GM21390 (cell line): ENCODE measurements around the gene IFNA6.
"Not testable (repeated sequence)": the region's sequence is repeated elsewhere in the genome, so short reads cannot be mapped to it uniquely, and the experiment has no call there.

Source experiments
- ATAC-seq: cut with Tn5 transposase; IDR thresholded peaks from one replicate; pipeline ENCODE4 v1.9.1; 2021; ENCODE audit not compliant: unreplicated experiment

IFNA6 gene

GRCh38 chr9:21350787-21351186 lies at the start of gene IFNA6:
IFNA6 (minus strand) TSS chr9:21350887; CDS start chr9:21350887, 0 bp downstream.
- no peak for ATAC-seq

- no peak for ATAC-seq
These were observed 49.3 kb upstream of the IFNA6 start for GRCh38 chr9:21399956-21400355.

GRCh38 chr9:21398955-21399489 lies 48.3 kb upstream of the IFNA6 start:
- no peak for ATAC-seq

- peak; percentile 76 for ATAC-seq
These were observed 45.4 kb upstream of the IFNA6 start for GRCh38 chr9:21395778-21396717.

- peak; percentile 72 for ATAC-seq
These were observed 41.6 kb upstream of the IFNA6 start for GRCh38 chr9:21392270-21392669.

GRCh38 chr9:21385131-21385670 lies 34.5 kb upstream of the IFNA6 start, which contains the start of gene IFNA2:
IFNA2 (minus strand) TSS chr9:21385398; CDS start chr9:21385329, 69 bp downstream.
- no peak for ATAC-seq

GRCh38 chr9:21383627-21384026 lies 32.9 kb upstream of the IFNA6 start:
- no peak for ATAC-seq

- ATAC-seq, result peak; percentile 99
These were observed 31.0 kb upstream of the IFNA6 start for GRCh38 chr9:21381448-21382339.

- not testable (repeated sequence) for ATAC-seq
These were observed 20.8 kb upstream of the IFNA6 start for GRCh38 chr9:21371467-21371866.

- no peak for ATAC-seq
These were observed 17.3 kb upstream of the IFNA6 start, which contains the start of gene IFNA13 for GRCh38 chr9:21367957-21368356. IFNA13 (minus strand) TSS chr9:21368057; CDS start chr9:21368010, 47 bp downstream.

- ATAC-seq, result peak; percentile 88
These were observed 16.5 kb upstream of the IFNA6 start for GRCh38 chr9:21367169-21367568.

- ATAC-seq, result no peak
These were observed 11.6 kb upstream of the IFNA6 start for GRCh38 chr9:21362287-21362686.

- peak; percentile 89 for ATAC-seq
These were observed 7.1 kb upstream of the IFNA6 start for GRCh38 chr9:21357479-21358460.

- ATAC-seq, result no peak
These were observed 2.2 kb downstream of the IFNA6 start for GRCh38 chr9:21348430-21348970.

GRCh38 chr9:21340735-21341134 lies 10.0 kb downstream of the IFNA6 start:
- no peak for ATAC-seq

- no peak for ATAC-seq
These were observed 14.2 kb downstream of the IFNA6 start for GRCh38 chr9:21336457-21336856.

- peak; percentile 87 for ATAC-seq
These were observed 15.7 kb downstream of the IFNA6 start, which contains the start of gene KLHL9 for GRCh38 chr9:21334701-21335632. KLHL9 (minus strand) TSS chr9:21335404; CDS start chr9:21334859, 545 bp downstream.

GRCh38 chr9:21333226-21333625 lies 17.5 kb downstream of the IFNA6 start:
- ATAC-seq, result no peak
